PC-3 (cell line): Measurements from ENCODE around the gene TMEM117.

Experiments
- EZH2 ChIP-seq: fragments of 300-600 bp; sonication (generic); IDR thresholded peaks from one replicate; pipeline ENCODE4 v1.6.1; 2017; ENCODE audit warnings: antibody characterized with exemption, mild to moderate bottlenecking, low read length; ENCODE audit not compliant: unreplicated experiment
- EZH2phosphoT487 ChIP-seq: fragments of 300-600 bp; sonication (generic); IDR thresholded peaks from 2 replicates; pipeline ENCODE4 v1.6.1; 2018; ENCODE audit warnings: mild to moderate bottlenecking, antibody characterized with exemption, low read length, borderline replicate concordance
- TF ChIP-seq, protein P1 (sequence below): fragments of 300-600 bp; sonication (generic); conservative IDR thresholded peaks from 2 replicates; pipeline ENCODE4 v1.5.1; 2017; ENCODE audit warnings: antibody characterized with exemption, low read depth, mild to moderate bottlenecking, low read length

DNA sequence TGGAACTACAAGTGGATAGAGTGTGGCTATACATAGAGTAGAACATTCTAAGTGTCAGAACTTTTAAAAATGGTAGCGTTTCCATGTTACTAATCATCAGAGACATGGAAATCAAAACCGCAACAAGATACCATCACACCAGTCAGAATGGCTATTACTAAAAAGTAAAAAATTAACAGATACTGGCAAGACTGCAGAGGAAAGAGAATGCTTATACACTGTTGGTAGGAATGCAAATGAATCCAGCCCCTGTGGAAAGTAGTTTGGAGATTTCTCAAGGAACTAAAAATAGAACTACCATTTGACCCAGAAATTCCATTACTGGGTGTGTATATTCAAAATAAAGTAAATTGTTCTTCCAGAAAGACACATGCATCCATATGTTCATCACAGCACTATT is 521.6 kb downstream of the TMEM117 start:
- TF ChIP-seq EZH2 (no peak), EZH2phosphoT487 (no peak)
- TF ChIP-seq, protein P1, sequence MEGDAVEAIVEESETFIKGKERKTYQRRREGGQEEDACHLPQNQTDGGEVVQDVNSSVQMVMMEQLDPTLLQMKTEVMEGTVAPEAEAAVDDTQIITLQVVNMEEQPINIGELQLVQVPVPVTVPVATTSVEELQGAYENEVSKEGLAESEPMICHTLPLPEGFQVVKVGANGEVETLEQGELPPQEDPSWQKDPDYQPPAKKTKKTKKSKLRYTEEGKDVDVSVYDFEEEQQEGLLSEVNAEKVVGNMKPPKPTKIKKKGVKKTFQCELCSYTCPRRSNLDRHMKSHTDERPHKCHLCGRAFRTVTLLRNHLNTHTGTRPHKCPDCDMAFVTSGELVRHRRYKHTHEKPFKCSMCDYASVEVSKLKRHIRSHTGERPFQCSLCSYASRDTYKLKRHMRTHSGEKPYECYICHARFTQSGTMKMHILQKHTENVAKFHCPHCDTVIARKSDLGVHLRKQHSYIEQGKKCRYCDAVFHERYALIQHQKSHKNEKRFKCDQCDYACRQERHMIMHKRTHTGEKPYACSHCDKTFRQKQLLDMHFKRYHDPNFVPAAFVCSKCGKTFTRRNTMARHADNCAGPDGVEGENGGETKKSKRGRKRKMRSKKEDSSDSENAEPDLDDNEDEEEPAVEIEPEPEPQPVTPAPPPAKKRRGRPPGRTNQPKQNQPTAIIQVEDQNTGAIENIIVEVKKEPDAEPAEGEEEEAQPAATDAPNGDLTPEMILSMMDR = no peak
